Heart left ventricle (tissue), 13 donors: ENCODE results near the gene HOXB13.

Experiments used
- CTCF ChIP-seq, 12 donors: fragments of 200-600 bp; sonication (generic) in 4 of 12; IDR thresholded peaks; one replicate each; pipeline versions ENCODE4 v1.5.0 to v1.8.0; 2018 to 2022; ENCODE audit warnings: antibody characterized with exemption in 12 of 12, mild to moderate bottlenecking in 5 of 12
- POLR2A ChIP-seq, 2 donors: fragments of 450-650 bp; IDR thresholded peaks; one replicate each; pipeline ENCODE4 v1.6.1; 2017; ENCODE audit warnings: antibody characterized with exemption in 2 of 2, mild to moderate bottlenecking in 2 of 2, moderate library complexity in 2 of 2
- donor health status: ischemic (EF 13 %, LVEDD 7.1; RV severe dilation, severe dysfunction).
- donor health status: DM: no; HTN: yes; CAD: no.
- donor health status: DM: no; HTN: no; CAD: no.
- donor health status: ischemic (EF 25% LVEDD 6.9; RV normal size, moderate dysfunction).
- donor health status: ischemic (EF 25% LVEDD 5.7; RV mildly dilated, moderate dysfunction).
- donor health status: ischemic (EF 35%, LVEDD 5.7; RV mildly dilated, moderate dysfunction).
- donor health status: nonischemic (EF 11% LVEDD 7.7; RV severe dilation, severe dysfunction).
- donor health status: DM: yes; HTN: yes; CAD: no.
- donor health status: PGD.
- donor health status: ischemic (EF 29% LVEDD 5.4; RV normal size, mild dysfunction).
- donor health status: nonischemic (EF 23%, LVEDD 6.1; RV moderate dilation, normal function).

DNA sequence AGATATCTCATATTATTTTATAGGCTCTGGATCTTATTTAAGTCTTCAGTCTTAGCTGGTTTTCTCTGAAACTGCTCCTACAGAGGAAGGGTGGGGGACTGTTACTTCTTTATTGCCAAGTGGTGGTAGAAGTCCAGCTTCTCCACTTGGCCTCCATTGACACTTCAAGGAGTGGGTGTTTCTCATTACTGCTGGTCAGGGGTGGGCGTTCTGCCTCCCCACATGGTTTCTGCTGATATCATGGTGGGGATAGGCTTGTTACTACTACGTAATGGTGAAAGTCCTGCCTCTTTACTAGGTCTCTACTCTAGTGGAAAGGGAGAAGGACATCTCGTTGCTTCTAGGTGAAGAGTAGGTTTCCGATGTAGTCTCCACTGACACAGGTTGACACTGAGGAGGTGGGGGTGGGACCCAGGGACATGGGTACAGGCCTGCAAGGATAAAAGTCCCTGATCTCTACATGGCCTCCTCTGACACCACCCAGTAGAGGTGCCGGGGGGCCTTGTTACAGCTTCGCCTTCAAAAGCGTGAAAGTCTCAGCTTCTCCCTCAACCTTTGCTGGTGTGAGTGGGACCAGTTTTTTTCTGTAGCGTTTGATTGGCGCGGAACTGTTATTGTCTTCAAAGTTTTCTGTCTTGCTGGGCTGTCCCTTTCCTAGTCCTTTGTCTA lies 26.6 kb downstream of the HOXB13 start:
- TF ChIP-seq CTCF (IDR thresholded peaks at IDR 0.05) (no peak), POLR2A (IDR thresholded peaks at IDR 0.05) (no peak)
